Activated CD8-positive, alpha-beta memory T cell treated with anti-CD3 and anti-CD28 coated beads for 24 hours (primary cell): ENCODE results near the gene RBBP7.

Experiments used
- DNase-seq: peaks from one replicate; pipeline ENCODE4 v3.0.0-alpha.2; 2020

Gene RBBP7

GRCh38 chrX:16870095-16870861, at the start of gene RBBP7:
RBBP7 (minus strand) TSS chrX:16870362; CDS start chrX:16870053, 309 bp downstream.
- peak; percentile 97 for DNase-seq

GRCh38 chrX:16918979-16919378, 48.8 kb upstream of the RBBP7 start:
- DNase-seq: no peak

GRCh38 chrX:16917120-16917519, 47.0 kb upstream of the RBBP7 start:
- DNase-seq: no peak

- DNase-seq: no peak
Measured at GRCh38 chrX:16916561-16916960, 46.4 kb upstream of the RBBP7 start.

GRCh38 chrX:16914058-16914457, 43.9 kb upstream of the RBBP7 start:
- no peak for DNase-seq

- DNase-seq: no peak
Measured at GRCh38 chrX:16910376-16910775, 40.2 kb upstream of the RBBP7 start.

- DNase-seq: no peak
Measured at GRCh38 chrX:16903274-16904022, 33.3 kb upstream of the RBBP7 start.

GRCh38 chrX:16897445-16897844, 27.3 kb upstream of the RBBP7 start:
- DNase-seq: no peak

GRCh38 chrX:16892504-16893362, 22.6 kb upstream of the RBBP7 start:
- peak; percentile 76 for DNase-seq

- no peak for DNase-seq
Measured at GRCh38 chrX:16885628-16886027, 15.5 kb upstream of the RBBP7 start.

GRCh38 chrX:16883487-16883804, 13.3 kb upstream of the RBBP7 start:
- no peak for DNase-seq

- peak; percentile 84 for DNase-seq
Measured at GRCh38 chrX:16882702-16883486, 12.7 kb upstream of the RBBP7 start.

GRCh38 chrX:16882169-16882568, 12.0 kb upstream of the RBBP7 start:
- DNase-seq: no peak

- DNase-seq: no peak
Measured at GRCh38 chrX:16876696-16877095, 6.5 kb upstream of the RBBP7 start.

GRCh38 chrX:16874458-16875095, 4.4 kb upstream of the RBBP7 start:
- no peak for DNase-seq

- DNase-seq: no peak
Measured at GRCh38 chrX:16873106-16873505, 2.9 kb upstream of the RBBP7 start.

GRCh38 chrX:16870862-16871815, 977 bp upstream of the RBBP7 start:
- peak; percentile 68 for DNase-seq

GRCh38 chrX:16869393-16870094, 618 bp downstream of the RBBP7 start:
- peak; percentile 66 for DNase-seq

- DNase-seq: no peak
Measured at GRCh38 chrX:16868920-16869319, 1.2 kb downstream of the RBBP7 start.

GRCh38 chrX:16867947-16868346, 2.2 kb downstream of the RBBP7 start:
- DNase-seq: no peak
